GM18526 (cell line): ENCODE data around the gene ARMC3.

Experiments
- POLR2A ChIP-seq: IDR thresholded peaks from 3 replicates; pipeline ENCODE4 v1.6.1; 2011; ENCODE audit not compliant: insufficient read length; ENCODE audit errors: extremely low read depth

ARMC3 gene, protein sequence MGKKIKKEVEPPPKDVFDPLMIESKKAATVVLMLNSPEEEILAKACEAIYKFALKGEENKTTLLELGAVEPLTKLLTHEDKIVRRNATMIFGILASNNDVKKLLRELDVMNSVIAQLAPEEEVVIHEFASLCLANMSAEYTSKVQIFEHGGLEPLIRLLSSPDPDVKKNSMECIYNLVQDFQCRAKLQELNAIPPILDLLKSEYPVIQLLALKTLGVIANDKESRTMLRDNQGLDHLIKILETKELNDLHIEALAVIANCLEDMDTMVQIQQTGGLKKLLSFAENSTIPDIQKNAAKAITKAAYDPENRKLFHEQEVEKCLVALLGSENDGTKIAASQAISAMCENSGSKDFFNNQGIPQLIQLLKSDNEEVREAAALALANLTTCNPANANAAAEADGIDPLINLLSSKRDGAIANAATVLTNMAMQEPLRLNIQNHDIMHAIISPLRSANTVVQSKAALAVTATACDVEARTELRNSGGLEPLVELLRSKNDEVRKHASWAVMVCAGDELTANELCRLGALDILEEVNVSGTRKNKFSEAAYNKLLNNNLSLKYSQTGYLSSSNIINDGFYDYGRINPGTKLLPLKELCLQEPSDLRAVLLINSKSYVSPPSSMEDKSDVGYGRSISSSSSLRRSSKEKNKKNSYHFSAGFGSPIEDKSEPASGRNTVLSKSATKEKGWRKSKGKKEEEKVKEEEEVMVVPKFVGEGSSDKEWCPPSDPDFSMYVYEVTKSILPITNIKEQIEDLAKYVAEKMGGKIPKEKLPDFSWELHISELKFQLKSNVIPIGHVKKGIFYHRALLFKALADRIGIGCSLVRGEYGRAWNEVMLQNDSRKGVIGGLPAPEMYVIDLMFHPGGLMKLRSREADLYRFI

DNA sequence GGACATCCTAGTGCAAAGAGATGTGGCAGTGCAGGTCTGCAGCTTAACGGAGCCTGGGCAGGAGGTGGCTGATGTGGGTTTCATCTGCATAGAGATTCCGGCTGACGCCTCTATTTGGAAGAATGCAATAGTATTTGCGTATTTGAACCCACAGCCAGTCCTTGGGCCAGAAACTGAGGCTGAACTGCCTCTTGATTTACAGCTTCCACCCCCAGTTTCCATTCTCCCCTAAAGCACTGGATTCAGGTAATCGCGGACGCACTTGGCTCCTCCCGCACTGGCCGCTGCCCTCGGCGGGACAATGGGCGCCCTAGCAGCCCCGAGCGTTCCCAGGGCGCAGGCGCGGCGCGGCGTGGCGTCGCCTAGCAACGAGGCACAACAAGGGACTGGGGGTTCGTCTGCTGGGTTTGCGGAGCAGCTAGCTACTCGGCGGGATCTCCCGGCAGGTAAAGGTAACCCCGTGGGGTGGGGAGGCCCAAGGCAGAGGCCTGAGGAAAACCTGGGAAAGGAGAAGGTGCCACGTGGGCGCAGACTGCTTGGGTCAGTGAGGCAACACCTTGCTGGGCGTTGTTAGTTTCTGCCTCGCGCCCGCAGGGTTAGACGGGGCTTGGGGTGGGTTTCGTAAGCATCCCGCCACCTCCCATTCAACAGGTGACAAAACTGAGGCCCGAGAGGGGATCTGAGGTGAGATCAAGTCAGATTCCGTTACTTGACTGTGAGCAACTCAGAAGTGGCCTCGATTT lies at the start of gene ARMC3:
Gene ARMC3, plus strand, starts transcription at position 393 of the 743 bp plus-strand sequence. CDS start 3,944 bp downstream, outside the sequence.
- peak; percentile 33 for TF ChIP-seq POLR2A

DNA sequence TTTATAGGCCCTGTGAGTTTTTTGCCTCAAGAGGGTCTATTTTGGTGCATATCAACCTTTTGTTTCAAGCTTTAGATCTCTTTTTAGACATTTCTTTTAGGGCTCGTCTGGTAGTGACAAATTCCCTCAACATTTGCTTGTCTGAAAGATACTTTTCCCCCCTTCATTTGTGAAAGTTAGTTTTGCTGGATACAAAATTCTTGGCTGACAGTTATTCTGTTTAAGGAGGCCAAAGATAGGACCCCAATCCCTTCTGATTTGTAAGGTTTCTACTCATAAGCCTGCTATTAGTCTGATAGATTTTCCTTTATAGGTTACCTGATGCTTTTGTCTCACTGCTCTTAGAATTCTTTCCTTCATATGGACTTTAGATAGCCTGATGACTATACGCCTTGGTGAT lies 36.1 kb upstream of the ARMC3 start:
- TF ChIP-seq POLR2A, result no peak

DNA sequence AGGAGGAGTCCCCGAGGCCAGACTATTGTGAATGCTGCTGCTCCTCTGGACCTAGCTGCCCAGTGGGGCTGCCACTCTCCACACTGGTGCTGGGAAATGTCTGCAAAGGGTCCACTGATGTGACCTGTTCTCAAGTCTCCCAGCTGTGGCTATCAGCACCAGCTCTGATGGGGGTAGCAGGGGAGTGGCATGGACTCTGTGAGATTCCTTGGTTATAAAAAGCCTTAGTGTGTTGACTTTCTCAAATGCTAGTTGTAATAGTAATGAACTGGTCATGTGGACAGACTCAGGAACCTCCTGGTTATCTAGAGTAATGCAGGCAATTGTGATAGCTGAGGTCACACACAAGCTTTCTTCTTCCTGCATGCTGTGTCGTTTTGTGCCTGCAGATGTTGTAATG lies 34.1 kb upstream of the ARMC3 start:
- TF ChIP-seq POLR2A, result no peak

DNA sequence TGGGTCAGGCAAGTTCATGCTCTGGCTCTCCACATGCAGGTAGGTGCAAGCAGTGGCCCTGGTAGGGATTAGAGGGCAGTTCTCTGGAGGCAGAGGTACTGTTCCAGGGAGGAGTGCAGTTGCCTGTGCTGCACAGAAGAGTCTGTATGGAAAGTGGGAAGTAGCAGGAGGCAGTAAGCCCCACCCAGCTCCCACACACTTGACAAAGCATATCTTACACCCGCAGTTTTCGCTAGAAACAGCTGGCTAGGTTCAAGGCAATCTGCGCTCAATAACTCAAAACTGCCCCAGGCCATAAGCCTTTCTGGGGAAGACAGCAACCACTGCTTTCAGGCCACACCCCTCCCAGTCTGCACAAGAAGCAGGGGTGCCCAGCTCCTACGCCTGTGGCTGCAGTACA lies 33.1 kb upstream of the ARMC3 start:
- no peak for TF ChIP-seq POLR2A

DNA sequence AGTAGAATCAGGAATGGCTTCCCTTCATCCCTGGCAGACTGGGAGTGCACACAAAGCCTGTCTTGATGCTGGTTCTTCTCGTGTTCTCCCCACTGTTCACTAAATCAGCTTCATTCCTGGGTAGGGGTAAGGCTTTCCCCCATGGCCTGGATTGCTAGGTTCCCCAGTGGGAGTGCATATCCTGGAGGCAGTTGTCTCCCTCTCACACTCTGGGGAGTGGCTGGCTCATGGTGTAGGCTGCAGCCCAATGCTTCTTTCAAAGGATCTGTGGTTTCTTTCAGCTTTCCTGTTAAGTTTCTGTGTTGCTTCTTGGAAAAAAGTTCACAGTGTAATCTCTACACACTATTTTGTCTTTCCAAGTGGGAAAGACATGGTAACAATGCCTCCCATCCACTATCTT lies 32.6 kb upstream of the ARMC3 start:
- TF ChIP-seq POLR2A, result no peak

DNA sequence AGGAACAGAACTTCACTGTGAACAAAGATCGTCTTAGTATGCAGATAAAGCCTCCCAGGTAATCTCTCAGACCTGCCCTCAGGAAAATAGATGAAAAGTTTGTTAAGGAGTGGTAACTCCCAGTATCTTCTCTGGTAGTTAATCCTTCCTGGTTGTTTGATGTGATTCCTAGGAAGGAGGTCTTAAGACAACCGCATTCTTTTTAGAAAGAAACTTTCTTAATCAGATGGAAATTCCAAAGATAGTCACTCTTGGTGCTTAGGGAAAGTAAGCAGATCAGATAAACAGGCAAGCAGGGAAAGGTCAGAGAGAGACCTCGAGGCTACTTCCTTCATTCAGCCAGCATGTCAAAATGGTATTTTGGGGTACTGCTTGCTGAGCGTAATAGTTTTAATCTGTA lies 30.5 kb upstream of the ARMC3 start:
- no peak for TF ChIP-seq POLR2A

DNA sequence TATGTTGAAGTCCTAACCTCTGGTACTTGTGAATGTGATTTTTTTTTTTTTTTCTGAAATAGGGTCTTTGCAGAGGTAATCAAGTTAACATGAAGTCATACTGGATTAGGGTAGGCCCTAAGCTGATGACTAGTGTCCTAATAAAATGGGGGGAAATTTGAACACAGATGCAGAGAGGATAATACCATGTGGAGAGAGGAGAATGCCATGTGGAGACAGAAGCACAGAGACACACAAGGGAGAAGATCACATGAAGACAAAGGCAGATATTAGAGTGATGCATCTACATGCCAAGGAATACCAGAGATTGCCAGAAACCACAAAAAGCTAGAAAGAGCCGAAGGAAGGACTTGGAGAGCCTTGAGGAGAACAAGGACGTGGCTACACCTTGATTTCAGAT lies 28.5 kb upstream of the ARMC3 start:
- no peak for TF ChIP-seq POLR2A

DNA sequence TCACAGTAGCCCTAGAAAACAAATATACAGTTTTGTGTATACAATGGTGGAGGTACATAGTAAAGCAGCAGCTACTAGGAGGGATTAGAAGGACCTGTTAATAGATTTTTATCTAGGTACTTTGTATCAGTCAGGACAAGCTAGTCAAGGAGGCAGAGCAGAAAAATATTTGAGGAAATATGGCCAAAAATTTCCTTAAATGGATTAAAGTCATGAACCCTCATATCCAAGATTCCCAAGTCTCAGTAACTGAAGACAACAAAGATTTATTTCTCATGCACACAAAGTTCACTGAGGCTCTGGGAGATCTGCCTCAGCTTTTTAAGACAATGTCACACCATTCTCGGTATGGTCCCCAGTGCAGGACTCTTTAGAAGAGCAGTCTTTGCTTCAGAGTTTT lies 28.1 kb upstream of the ARMC3 start:
- TF ChIP-seq POLR2A, result no peak

DNA sequence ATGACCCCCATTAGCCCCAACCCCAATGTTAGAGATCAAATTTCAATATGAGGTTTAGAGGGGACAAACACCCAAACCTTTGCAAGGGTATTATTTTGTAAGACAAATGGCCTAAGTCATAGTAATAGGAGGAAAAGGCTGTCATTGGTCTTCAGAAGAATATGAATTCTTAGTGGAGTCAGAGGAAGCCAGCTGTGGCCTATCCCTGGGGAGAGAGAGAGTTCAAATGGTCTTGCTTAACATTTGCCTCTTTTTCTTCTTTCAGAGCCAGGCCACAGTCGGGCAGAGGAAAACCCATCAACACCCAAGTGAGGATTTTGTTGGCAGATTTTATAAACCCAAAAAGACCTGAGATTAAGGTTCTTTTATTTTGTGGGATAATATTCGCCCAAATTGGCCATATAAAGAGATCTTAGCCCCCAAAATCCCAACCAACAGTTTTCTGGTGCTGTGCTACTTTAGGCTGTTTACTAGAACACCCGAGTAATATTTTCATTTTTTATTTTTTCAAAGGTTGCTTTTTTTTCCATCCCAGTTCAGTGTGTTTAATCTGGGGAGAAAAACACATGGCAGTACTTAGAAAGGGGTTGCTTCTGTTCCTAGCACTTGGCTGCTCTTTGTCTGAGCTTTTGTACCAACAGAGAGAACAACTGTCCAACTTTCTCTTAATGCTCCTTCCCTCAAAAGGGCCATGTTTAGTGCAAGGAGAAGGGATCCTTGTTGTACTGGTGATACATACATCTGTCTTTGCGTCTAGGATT lies 26.8 kb upstream of the ARMC3 start:
- TF ChIP-seq POLR2A, result no peak

DNA sequence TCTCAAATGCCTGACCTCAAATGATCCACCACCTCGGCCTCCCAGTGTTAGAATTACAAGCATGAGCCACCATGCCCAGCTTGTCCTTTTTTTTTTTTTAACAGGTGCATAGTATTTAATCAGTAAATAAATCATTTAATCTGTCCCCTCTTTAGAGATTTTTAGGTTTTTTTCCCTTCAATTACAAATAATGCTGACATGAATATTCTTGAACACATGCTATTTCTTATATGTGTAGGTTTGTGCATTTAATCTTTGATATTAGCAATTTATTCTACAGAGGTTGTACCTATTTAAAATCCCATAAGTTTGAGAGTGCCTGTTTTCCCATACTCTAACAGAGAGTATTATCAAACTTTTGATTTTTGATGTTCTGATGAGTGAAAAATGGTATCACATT lies 24.2 kb upstream of the ARMC3 start:
- no peak for TF ChIP-seq POLR2A

DNA sequence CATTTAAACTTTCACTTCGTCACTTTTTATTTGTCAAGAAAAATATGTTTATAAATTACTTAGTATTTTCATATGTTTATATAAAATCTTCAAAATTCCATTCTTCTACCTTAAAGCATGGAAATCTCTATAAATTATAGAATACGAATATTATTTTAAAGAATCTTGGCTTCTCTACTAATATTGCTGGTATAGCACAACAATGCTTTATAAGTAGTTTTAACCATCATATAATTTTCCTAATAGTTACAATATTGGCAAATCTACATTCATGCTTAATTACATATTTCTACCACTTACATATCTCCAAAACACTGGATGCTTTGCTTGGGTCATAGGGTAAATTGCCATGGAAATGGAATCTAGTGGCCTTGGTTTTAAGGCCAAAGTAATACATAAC lies 21.1 kb upstream of the ARMC3 start:
- no peak for TF ChIP-seq POLR2A

DNA sequence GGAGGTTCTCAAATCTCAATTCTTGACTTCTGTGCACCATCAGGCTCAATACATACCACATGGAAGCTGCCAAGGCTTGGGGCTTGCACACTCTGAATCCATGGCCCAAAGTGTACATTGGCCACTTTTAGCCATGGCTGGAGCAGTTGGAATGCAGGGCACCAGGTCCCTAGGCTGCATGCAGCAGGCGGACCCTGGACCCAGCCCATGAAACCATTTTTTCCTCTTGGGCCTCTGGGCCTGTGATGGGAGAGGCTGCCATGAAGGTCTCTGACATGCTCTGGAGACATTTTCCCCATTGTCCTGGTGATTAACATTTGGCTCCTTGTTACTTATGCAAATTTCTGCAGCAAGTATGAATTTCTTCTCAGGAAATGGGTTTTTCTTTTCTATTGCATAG lies 19.0 kb upstream of the ARMC3 start:
- no peak for TF ChIP-seq POLR2A

DNA sequence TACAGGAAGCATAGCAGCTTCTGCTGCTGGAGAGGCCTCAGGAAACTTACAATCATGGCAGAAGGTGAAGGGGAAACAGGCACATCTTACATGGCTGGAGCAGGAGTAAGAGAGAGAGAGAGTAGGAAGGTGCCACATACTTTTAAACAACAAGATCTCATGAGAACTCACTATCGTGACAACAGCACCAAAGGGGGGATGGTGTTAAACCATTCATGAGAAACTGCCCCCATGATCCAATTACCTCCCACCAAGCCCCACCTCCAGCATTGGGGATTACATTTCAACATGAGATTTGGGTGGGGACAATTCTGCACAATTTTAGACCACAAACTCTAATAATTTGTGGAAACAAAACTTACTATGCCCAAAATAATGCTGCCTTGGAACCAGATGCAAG lies 16.8 kb upstream of the ARMC3 start:
- no peak for TF ChIP-seq POLR2A

DNA sequence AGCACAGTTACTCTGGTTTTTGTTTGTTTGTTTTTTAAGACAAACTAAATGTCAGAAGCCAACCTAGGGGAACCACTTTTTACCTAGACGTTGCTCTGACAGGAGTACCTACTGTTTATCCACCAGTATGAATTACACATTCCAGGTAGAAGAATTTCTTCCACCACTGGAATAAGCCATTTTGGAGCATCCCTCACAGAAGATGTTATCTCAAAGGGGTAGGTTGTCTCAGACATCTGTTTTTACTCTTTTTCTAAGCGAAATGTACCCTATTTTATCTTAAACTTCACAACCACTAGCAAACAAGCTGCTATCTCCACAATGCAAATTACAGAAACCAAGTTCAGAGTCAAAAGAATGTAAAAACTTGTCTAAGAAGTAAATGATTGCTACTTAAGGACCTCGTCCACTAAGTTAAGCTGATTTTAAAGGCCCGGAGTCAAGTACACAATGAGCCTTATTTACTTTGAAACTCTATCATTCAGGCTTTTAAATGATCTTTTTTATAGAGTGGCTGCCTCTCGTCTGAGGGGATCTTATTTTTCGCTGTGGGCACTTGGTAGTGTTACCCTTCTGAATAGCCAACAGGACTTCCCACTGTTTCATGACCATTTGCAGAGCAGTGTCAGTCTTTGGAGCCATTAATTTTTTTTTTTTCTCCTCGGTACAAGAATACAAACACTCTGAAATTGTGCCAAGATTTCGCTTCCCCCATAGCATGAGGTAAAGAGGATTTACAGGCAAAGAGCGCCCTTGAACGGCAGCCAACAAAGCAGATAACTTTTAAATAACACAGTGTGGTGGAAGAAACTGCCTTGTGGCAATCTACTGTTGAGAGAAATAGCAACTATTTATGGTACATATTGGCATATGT lies 15.7 kb upstream of the ARMC3 start:
- no peak for TF ChIP-seq POLR2A
